GM12865 (cell line): ENCODE results near the gene TMEM266.

ENCODE experiments used
- DNase-seq: peaks from one replicate; pipeline ENCODE4 v3.0.0; 2010; ENCODE audit warnings: low read depth
- H3K4me3 ChIP-seq: 2 replicates; pipeline ENCODE4 v1.5.1; 2011; ENCODE audit warnings: mild to moderate bottlenecking, low read depth, low read length, control low read depth
- TF ChIP-seq, protein P1 (sequence below): IDR thresholded peaks from 2 replicates; pipeline ENCODE4 v1.5.1; 2011; ENCODE audit warnings: low read length, control low read depth, low read depth, inconsistent platforms; ENCODE audit not compliant: insufficient read depth; ENCODE audit errors: missing control alignments

Gene TMEM266

DNA sequence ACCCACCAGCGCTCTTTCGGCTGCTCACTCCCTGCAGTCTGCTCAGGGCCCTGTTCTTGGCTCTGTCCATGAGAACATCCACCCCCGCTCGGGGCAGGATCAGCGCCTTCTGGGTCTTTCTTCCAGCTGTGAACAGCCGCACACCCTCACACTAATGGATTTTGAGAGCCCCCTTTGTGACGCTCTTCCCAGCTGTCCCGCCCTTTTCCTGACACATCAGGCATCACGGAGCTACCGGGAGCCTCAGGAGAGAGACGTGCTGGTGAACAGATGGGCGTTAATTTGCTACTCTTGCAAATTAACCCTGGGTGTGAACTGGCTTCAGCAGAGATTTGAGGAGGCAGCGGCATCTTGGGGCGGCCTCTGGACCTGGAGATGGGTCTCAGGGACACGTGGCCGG lies 113.0 kb downstream of the TMEM266 start:
- TF ChIP-seq, protein P1, sequence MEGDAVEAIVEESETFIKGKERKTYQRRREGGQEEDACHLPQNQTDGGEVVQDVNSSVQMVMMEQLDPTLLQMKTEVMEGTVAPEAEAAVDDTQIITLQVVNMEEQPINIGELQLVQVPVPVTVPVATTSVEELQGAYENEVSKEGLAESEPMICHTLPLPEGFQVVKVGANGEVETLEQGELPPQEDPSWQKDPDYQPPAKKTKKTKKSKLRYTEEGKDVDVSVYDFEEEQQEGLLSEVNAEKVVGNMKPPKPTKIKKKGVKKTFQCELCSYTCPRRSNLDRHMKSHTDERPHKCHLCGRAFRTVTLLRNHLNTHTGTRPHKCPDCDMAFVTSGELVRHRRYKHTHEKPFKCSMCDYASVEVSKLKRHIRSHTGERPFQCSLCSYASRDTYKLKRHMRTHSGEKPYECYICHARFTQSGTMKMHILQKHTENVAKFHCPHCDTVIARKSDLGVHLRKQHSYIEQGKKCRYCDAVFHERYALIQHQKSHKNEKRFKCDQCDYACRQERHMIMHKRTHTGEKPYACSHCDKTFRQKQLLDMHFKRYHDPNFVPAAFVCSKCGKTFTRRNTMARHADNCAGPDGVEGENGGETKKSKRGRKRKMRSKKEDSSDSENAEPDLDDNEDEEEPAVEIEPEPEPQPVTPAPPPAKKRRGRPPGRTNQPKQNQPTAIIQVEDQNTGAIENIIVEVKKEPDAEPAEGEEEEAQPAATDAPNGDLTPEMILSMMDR = no peak
- no peak for DNase-seq

DNA sequence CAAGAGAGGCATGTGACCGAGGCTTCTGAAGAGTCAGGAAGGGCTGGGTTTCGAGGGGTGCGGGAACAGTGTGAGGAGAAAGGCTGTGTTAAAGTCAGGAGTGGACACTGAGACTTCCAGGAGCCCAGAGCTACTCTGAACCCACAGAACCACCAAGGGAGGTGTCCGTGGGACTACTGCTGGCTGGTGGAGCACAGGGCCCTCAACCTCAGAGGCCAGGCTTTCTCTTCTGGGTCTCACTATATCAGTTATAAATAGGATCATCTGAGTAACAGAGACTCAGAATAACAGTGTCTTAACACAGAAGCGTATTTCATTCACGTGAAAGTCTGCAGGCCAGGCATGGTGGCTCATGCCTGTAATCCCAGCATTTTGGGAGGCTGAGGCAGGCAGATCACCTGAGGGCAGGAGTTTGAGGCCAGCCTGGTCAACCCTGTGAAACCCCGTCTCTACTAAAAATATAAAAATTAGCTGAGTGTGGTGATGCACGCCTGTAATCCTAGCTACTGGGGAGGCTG lies 113.6 kb downstream of the TMEM266 start:
- no peak for DNase-seq
- no peak overlapping the region for H3K4me3 ChIP-seq
- TF ChIP-seq, protein P1 = no peak

More for the DNA sequence above, 113.0 kb downstream of the TMEM266 start:
- no peak overlapping the region for H3K4me3 ChIP-seq

DNA sequence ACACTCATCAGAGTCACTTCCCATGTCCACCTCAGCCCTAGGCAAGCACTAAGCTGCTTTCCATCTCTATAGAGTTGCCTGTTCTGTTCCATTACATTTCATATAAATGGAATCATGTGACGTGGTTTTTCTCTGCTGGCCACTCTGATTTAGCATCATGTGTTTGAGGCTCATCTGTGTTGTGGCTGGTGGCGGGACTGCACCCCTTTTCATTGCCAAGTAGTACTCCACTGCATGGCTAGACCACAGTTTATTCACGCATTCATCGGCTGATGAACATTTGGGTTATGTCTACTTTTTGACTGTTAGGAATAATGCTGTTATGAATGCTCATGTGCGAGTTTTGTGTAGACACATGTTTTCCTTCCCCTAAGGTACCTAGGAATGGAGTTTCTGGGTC lies 114.9 kb downstream of the TMEM266 start:
- TF ChIP-seq, protein P1 = no peak
- DNase-seq = no peak
- no peak overlapping the region for H3K4me3 ChIP-seq

DNA sequence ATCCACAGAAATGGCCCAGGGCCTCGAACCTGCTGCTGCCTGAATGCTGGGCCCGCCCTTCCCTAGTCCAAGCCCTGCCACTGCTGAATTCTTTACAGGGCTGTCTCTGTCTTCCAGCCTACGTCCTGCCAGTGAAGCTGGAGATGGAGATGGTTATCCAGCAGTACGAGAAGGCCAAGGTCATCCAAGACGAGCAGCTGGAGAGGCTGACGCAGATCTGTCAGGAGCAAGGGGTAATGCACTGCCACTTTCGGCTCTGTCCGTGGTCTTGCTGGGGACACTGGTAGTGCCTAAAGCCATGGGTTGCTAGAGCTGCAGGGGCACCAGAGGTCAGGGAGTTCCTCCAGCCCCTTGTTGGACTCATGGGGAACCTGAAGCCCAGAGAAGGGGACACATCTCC lies 115.7 kb downstream of the TMEM266 start:
- DNase-seq = no peak
- TF ChIP-seq, protein P1 = no peak
- H3K4me3 ChIP-seq = no peak overlapping the region

DNA sequence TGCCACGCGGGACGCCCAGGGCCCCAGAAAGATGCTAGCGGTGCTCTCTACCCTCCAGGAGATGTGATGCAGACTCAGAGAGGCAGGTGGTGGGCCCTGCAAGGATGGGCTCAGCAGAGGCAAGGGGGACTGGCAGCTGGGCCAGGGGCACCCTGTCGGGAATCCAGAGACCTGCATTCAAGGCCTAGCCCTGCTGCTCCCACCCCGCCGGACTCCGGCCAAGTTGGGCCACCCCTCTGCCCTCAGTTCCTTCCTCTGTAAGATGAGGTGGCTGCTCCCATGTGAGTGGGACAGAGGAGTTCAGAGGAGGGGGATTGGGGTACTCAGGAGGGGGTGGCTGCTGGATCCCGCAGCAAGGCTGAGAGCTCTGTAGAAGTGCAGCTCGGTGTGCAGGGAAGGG lies 116.3 kb downstream of the TMEM266 start:
- TF ChIP-seq, protein P1 = no peak
- H3K4me3 ChIP-seq = no peak overlapping the region
- no peak for DNase-seq

DNA sequence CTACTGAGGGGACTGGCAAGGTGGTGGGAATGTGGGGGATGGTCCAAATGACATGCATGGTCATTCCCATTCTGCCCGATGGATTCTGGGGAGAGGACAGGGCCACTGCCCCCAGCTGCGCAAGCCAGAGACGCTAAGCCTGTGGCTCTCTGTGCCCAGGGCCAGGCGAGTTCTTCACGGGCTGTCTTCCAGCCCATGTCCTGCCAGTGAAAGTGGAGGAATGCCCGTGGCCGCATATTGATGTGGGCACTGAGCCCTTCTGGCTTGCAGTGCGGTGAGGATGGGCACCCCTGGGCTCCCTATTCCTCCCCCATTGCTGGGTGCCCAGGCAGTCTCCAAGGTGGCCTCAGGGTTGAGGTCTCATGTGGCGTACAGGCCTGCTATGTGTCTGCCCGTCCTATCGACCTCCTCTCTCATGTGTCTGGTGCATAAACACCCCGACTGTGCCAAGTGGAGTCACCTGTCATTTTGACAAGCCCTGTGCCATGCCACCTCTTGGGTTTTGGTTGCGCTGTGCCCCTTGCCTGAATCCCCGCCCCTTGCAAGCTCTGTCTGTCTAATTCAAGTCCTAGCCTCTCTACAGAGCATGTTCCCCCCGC lies 116.8 kb downstream of the TMEM266 start:
- no peak for DNase-seq
- TF ChIP-seq, protein P1 = no peak
- H3K4me3 ChIP-seq = no peak overlapping the region

DNA sequence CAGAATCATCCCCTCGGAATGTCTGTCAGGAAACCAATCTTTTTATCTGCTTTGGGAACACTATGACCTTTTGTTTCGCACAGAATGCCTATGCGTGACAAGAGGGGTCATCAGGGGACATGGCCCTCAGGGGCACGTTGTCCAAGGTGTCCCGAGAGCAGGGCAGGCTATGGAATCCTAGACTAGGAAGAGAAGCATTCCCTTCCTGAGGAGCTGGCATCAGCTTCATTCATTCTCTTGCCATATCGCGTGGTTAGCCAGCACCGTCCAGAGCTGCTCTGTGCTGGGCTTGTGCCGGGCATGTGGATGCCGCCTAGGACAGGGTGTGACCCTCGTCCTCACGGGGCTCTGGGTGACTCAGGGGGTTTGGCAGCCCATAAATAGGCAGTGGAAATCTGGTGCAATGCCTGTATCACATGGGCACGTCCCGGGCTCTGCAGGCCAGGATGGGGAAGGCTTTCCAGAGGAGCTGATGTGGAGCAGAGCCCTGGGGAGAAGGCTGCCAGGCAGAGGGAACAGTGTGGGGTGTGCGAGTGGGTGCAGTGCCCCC lies 117.8 kb downstream of the TMEM266 start:
- TF ChIP-seq, protein P1 = no peak
- no peak overlapping the region for H3K4me3 ChIP-seq
- no peak for DNase-seq
